Left forelimb (tissue), 1 donor: Measurements from ENCODE around the gene TMC1.
"Not testable (repeated sequence)": the region's sequence is repeated elsewhere in the genome, so short reads cannot be mapped to it uniquely, and the experiment has no call there.

Experiments
- DNase-seq: peaks from one replicate; pipeline ENCODE4 v3.0.0-alpha.2; 2018; ENCODE audit warnings: low spot score

TMC1 gene

DNA sequence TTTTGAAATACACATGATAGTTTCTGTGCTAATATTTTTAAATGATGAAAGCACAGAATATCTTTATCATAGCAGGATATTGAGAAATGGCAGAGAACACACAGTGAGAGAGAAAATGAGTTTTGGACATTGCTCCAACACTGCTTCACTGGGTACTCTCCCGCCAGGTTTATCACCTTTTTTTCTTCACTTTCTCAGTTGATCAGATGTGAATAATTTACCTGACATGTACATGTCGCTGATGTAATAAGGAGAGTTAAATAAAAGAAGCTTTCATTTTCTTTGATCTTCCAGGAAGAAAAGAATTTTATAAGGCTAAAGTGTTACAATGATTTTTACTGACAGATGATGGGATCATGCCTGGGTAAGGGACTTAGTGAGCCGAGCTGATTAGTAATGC is 297.0 kb downstream of the TMC1 start:
- no peak for DNase-seq

DNA sequence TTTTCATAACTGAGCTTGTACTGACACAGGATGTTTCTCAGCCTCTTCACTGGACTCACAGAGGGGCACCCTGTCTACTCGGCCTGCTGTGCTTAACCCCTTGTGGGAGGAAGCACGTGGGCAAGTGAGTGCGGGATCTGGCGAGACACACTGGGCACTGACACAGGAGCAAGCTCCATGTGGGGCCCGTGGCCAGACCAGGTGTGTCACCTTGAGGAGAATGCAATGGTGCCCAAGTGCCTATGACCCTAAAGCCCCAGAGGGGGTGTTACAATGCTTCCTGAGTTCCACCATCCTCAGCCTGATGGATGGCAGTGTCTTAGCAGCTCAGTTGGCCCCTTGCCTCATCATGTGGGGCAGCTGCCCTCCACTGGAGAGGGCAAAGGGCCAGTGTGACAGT is 302.6 kb downstream of the TMC1 start:
- no peak for DNase-seq

DNA sequence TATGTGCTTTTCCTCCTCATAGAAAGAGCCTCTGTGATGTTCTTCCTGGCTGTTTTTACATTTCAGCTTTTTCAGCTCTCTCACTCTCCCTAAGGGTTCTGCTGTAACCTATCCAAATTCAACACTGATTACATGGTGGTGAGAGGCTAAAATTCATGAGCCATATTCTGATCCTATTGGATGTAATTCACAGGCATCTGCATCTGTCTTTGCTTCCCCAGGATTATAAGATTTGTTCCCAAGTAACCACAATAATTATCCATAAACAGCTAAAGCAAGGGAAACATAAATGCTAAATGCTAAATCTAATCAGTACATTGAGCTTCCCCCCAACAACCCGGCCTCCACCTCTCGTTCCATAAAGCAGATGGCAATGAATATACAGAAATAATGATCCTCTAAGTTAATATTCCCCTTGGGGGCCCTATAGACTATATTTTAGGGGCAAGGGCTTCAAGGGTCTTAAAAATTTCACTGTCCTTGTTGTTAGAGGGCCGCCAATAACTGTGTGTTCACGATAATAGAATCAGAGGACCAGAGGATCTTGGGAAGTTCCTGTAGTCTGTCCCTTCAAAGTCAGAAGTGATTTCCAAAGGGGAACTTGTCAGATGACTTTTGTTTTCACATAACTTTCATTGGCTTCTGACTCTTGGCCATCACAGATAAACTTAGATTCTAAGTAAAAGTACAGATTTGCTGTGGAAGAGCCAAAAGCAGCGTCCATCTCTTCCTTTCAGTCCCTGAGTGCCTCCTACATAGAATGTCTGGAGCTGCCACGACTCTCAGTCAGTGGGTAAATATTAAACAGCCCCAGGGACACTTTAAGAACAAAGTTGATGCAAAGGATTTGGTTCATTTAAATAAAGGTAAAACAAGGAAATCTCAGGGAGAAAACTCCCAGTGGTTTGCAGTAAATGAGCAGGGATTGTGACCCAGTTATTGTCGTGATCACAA is 305.9 kb downstream of the TMC1 start:
- no peak for DNase-seq

DNA sequence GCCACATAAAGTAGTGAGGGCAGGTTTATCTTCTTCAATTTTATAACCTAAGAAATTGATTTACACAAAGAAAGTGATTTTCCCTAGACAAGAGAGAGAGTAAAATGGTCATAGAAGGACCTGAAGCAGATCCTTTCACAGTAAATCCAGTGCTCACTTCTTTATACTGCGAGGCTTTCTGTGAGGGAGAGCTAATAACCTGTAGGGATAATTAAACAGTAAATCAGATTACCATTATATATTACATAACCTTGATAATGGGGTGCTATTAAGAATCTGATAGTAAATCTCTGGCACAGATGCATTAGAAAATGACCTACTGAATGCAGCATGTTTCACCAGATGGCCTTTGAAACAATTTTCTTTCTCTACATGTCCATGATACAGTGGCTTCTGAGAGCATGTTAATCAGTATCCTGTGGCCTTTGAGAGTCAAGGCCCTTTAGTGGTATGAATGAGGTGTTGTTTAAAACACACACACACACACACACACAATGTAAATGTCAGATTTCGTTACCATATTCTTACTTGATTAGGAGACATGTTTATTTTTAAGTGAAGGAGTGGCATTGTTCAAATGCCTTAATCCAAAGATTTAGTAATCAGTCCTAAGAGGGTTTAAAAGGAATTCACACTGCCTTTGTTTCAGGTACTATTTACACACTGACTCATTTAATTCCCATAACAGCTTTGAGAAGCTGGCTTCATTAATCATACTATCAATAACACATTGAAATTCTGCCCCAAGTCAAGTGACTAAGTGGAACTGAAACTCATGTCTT is 306.7 kb downstream of the TMC1 start:
- no peak for DNase-seq

DNA sequence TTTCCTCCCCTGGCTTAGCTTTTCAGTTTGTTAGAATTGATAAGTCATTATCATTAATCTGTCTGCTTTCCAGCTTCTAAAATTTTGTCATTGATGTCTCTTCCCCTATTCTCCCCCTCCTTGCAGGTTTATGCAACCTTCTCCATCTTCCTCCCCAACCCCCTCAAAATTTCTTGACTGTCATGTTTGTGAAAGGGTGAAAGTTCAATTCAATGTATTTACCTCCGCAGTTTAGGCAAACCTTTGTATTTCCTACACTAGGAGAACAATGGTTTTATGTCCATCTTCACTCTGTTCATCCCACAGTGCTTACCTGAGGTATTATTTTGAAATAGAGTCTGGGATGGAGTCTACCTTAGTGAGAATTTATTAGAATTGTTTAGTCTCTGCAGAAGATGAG is 313.6 kb downstream of the TMC1 start:
- no peak for DNase-seq

DNA sequence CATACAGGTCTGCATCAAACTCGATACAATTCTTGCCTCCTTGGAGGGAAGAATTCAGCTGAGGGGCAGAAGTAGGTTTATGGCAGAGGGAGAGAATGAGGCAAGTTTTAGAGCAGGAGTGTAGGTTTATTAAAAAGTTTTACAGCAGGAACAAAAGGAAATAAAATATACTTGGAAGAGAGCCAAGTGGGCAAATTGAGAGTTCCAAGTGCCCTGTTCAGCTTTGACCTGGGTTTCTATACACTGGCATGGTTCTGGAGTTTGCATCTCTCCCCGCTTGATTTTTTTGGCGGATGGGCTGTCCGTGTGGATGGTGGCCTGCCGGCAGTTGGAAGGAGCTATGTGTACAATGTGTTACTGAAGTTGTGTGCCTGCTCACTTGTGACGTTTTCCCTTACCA is 315.4 kb downstream of the TMC1 start:
- no peak for DNase-seq

DNA sequence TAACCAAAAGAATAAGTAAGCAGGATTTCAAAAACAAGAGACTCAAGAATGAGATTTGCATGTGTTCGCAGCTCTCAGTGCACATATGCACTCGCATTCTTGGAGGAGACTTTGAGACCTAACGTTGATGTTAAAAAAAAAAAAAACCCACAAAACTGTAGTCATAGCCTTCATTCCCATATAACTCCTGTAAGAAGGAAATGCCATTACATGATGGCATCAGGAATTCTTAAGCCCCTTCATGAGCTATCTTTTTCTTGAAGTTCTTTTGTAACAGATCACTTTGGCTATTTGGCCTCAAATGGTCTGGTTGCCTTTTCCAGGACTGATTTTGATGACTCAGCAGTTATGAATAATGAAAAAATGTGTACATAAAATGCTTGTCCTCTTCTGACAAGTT is 317.7 kb downstream of the TMC1 start:
- DNase-seq: no peak

DNA sequence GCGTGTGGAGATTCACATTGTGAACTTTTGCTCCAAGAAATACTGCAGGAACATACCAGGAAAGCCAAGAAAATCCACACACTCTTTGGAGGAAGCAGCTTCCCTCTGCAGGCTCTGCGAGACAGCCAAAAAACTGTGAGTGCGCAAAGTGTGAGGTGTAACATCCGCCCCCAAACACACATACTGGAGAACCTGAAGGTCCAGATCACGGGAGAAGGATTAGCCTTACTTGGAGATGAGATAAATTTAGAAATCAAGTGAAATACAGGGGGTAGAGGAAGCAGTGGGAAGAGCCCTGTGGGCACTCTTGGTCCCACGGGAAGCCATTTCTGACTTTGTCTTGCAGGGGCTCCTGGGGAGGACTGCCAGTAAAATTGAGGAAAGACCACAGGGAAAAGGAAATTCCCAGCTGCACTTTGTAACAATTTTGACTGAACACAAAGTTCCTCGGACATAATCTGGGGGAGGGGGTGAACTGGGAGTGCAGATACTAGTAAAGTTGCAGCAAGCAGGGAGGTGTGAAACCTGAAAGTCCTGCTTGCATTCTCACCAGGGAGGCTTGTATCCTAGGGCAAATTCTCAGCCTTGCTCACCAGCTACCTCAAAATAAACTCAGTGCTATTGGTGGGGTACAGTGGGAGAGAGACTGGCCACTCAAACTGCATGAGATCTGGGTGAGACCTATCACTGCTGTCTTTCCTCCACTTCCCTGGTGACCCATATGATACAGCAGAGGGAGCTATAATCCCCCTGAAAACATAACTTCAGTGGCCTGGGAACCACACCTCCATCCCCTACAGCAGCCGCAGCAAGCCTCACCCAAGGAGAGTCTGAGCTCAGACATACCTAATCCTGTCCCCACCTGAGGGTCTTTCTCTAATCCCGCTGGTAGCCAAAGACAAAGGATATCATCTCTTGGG is 322.4 kb downstream of the TMC1 start:
- no peak for DNase-seq

DNA sequence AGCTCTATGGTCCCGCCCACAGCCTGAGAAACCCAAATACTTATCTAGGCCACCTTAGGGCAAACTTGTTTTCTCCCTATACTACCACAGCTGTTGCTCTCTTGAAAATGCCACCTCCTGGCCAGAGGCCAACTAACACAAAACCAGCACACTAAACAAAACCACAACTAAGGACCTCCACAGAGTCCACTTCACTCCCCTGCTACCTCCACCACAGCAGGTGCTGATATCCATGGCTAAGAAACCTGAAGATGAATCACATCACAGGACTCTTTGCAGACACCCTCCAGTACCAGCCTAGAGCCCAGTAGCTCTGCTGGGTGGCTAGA is 323.0 kb downstream of the TMC1 start:
- no peak for DNase-seq

DNA sequence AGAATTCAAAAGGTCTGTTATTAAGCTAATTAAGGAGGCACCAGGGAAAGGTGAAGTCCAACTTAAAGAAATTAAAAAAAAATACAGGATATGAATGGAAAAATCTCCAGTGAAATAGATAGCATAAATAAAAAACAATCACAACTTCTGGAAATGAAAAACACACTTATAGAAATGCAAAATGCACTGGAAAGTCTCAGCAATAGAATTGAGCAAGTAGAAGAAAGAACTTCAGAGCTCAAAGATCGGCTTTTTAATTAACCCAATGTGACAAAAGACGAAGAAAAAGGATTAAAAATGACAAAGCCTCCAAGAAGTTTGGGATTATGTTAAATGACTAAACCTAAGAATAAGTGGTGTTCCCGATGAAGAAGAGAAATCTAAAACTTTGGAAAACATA is 323.6 kb downstream of the TMC1 start:
- not testable (repeated sequence) for DNase-seq

DNA sequence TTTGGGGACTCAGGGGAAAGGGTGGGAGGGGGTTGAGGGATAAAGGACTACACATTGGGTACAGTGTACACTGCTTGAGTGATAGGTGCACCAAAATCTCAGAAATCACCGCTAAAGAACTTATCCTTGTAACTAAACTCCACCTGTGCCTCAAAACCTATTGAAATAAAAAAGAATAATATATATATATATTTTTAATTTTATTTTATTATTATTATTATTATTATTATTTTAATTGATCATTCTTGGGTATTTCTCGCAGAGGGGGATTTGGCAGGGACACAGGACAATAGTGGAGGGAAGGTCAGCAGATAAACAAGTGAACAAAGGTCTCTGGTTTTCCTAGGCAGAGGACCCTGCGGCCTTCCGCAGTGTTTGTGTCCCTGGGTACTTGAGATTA is 328.8 kb downstream of the TMC1 start:
- not testable (repeated sequence) for DNase-seq

DNA sequence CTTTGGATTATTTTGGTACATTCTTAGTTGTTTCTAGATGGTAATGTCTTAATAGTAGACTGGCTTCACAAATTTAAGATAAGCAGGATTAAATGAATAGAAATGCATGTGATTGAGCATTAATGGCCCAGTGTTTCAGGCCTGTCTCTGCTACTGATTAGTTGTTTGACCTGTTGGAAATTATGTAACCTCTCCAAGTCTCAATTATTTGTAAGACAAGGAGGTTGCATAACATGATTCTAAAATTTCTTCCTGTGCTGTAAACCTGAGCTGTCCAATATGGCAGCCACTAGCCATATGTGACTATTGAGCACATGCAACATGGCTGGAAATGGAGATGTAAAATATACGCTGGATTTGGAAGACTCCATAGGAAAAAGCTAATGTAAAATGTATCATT is 333.9 kb downstream of the TMC1 start:
- DNase-seq: no peak

DNA sequence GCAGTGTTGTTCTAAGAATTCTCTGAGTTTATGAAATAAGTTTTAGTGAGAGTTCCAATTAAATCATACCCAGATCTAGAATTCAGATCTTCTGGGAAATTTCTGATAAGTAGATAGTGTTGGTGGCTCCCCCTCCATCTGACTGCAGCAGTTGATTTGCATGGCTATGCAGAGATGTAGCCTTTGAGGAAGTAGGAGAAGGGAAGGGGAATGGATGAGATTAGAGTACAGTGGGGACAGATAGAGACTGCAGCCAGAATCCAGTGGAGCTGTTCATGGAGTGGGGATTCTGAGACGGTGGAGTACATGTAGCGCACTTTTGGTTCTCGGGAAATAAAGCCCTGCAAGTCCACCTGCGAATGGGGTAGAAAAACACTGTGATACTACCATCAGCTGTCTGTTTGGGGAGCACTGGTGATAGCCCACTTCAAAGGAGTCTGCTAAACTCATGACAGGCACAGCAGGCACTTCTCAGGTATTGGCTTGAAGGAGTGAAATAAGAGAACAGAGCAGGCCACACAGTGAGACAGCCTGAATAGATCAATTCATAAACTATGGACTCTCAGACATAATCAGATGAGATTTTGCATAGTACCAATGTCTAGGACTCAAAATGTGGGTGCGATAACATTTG is 334.6 kb downstream of the TMC1 start:
- DNase-seq: no peak

DNA sequence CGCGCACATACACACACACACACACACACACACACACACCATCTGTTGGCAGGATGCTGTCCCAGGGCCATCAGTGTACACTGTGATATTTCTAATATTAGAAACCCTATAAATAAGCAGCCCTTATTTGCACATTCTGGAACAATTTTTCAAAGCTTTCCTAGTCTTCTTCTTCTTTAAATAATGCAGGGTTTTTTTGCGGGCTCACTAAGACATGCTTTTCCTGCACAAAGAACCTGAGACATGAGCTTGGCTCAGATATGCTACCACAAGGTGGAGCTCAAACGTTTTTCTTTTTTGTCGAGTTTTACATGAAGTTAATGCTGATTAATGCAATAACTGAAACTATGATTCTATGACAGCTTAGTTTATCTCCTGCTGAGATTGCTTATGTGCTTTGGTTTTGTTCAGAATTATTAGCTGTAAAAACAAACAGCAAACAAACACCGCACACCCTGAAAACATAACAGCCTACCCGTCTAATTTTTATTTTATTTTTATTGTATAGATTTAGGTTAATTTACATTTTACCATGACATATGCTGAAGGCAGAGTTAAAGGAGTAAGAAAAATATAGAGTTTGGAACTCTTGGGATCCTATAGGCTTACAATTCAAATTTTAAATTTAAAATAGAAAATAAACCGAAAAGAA is 335.7 kb downstream of the TMC1 start:
- no peak for DNase-seq

DNA sequence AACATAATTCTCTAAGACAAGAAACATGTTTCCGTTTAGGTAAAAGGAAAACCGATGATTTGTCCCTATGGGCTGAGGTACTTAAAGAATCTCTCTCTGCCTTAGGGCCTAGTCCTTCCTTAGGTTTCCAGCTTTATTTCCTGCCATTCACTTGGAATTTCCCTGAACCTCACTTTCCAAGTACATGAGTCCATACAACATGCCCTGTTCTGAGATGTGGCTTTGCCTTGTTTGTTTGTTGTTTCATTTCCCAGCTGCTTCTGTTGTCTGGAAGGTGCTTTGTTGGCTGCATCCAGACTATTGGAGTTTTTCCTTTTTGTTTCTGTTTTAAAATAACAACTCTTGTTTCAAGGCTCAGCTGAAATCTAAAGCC is 336.2 kb downstream of the TMC1 start:
- DNase-seq: no peak

DNA sequence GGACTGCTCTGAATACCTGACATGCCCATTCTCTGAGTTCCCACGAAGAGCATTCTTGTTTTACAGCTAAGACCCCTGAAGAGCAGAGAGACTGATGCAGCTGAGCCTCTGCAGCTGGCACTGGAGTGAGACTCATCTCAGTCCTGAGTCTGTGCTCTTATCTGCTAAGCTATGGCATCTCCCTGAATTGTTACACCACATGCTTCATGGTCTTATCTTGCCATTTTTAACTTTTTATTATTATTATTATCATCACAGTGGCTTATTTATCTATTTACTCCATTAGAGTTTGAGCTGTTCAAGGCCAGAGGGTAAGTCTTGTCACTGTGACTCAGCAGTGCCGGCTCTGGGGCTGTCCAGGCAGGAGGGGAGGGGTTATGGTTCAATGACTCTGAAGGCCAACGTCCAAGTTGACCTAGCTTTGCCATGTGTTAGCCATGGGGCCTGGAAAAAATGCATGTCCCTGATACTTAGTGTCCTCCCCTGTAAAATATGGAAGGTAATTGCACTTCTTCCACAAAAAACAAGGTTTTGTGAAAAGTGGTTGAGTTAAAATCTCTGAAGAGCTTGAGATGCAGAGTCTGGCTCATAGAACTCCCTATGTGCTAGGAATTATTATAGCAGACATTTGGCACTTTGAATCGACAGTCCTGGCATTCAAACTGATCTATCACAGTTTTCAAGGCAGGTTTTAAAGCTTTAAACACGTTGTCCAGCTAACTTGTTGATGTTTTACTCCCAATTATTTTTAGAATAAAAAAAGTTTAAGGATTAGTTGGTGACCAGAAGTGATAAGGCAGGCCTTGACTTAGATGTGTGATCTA is 336.9 kb downstream of the TMC1 start:
- DNase-seq: no peak

DNA sequence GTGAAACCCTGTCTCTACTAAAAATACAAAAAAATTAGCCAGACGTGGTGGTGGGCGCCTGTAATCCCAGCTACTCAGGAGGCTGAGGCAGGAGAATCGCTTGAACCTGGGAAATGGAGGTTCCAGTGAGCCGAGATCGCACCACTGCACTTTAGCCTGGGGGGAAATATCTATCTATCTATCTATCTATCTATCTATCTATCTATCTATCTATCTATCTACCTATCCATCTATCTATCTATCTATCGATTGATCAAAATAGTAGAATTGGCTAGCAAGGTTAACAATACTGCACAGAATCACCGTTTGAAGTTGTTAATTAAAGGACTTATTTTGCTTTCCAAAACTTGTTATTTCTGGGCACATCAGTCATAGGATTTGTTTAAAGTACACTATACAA is 341.4 kb downstream of the TMC1 start:
- DNase-seq: not testable (repeated sequence)

DNA sequence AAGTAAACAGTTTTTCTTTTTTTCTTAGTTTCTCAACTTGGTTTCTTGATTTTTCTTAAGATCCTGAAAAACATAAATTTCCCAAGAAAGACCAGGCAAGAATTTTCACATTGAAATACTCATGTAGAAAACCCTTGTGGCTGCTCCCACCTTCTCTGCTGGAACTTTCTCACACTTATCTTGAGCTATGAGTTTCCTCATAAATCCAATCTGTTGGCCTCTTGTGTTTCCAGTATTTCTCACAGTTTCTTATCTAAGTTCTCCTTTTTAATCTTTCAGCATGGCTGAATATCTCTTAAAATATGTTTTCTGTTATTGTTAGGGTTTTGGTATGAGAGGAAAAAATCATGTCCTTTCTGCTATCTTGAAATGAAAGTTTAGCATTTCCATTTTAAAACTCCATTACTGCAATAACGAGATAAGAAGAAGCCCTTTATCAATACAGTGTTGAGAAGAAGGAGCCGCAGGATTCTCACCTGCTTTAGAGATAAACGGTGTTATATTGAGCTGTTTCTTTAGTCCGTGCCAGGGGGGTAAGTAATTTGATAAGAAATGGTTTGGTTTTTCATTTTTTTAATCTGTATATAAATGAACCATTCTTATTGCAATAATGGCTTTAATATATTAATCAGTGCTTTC is 342.2 kb downstream of the TMC1 start:
- DNase-seq: no peak

DNA sequence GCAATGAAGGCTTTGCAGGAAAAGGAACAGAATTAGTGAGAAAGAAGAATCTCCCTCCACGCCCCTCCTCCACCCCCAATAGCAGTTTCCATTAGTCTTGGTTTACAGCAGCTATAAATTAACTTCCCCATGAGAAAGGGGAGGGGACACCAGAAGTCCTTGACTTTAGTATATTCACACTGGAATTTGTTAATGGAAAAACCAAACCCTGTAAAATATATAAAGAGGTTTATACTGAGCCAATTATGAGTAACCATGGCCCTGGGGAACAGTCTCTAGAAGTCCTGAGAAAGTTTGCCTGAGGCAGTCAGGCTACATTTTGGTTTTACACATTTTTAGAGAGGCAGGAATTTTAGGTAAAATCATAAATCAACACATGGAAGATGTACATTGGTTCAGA is 342.9 kb downstream of the TMC1 start:
- DNase-seq: no peak

DNA sequence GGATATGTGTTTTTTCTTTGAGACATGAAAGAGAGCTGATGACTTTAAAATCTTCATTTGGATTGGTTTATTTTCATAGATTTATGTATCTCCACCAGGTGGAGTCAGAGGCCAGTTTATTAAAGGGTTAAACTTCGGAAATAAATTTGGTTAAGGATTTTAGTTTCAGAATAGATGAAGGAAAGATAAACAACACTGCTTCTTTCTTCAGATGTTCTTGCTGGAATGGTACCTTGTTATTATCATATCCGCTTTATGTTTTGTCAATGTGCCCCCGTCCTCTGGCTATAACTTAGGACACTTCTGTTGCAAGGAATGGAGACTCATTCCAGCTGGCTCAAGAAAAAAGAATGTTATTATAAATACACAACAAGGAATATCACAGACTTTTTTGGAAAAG is 350.3 kb downstream of the TMC1 start:
- no peak for DNase-seq
